Panc1 (cell line): Measurements from ENCODE around the gene SLC4A1. TPM values are rescaled to one million over a fixed set of nuclear protein-coding genes. Genes with fewer than 3 reads are reported as not detected.

ENCODE experiments used
- ATAC-seq: fragments of 200-7000 bp; cut with Tn5 transposase; 2 replicates; pipeline ENCODE4 v1.9.1; 2020; ENCODE audit warnings: mild to moderate bottlenecking, moderate library complexity
- BruUV-seq: library from RNA; stranded (reverse); fragments of 400-500 nt; replicated peaks from 2 replicates; lab custom pipeline; 2021; lab: Mats Ljungman, UMichigan
- CTCF ChIA-PET: fragments of 300-600 bp; sonication (Branson Sonifier 250); formaldehyde crosslinking; loops from one replicate; lab custom pipeline; 2022; ENCODE audit warnings: antibody characterized with exemption; lab: Charles Lee
- POLR2A ChIA-PET: fragments of 300-600 bp; sonication (Branson Sonifier 250); formaldehyde crosslinking; loops from one replicate; lab custom pipeline; 2022; ENCODE audit warnings: antibody characterized with exemption; lab: Charles Lee
- DNase-seq: peaks from one replicate; pipeline ENCODE4 v3.0.0-alpha.2; 2010; ENCODE audit warnings: low read depth, low spot score
- H3K27ac ChIP-seq: 2 replicates; pipeline ENCODE4 v1.5.1; 2011; ENCODE audit warnings: mild to moderate bottlenecking, low read length, inconsistent platforms
- H3K27me3 ChIP-seq: fragments of 200-500 bp; sonication (Bioruptor generic); 2 replicates; pipeline ENCODE4 v1.6.0; 2014; ENCODE audit warnings: low read length, inconsistent platforms; ENCODE audit not compliant: control insufficient read depth, insufficient read depth
- H3K36me3 ChIP-seq: fragments of 200-500 bp; sonication (Bioruptor generic); 2 replicates; pipeline ENCODE4 v1.5.1; 2014; ENCODE audit warnings: inconsistent platforms, mild to moderate bottlenecking, low read length, moderate library complexity; ENCODE audit not compliant: control insufficient read depth, insufficient read depth
- H3K4me1 ChIP-seq: 2 replicates; pipeline ENCODE4 v1.5.1; 2011; ENCODE audit warnings: inconsistent platforms, mild to moderate bottlenecking, low read length, moderate library complexity; ENCODE audit not compliant: control insufficient read depth, insufficient read depth
- H3K4me3 ChIP-seq, 2 experiments: 2 replicates each; pipeline ENCODE4 v1.5.1; 2011 to 2012; ENCODE audit warnings: low read depth in 2 of 2, low read length in 2 of 2, mild to moderate bottlenecking in 2 of 2, inconsistent platforms in 1 of 2, moderate library complexity in 1 of 2
- H3K9me3 ChIP-seq: fragments of 200-500 bp; sonication (Bioruptor generic); 2 replicates; pipeline ENCODE4 v1.5.1; 2014; ENCODE audit warnings: low read depth, mild to moderate bottlenecking, inconsistent platforms, low read length, moderate library complexity; ENCODE audit not compliant: control insufficient read depth, insufficient read depth
- POLR2AphosphoS5 ChIP-seq: IDR thresholded peaks from 2 replicates; pipeline ENCODE4 v1.6.1; 2012; ENCODE audit warnings: mild to moderate bottlenecking, low read depth, low read length, moderate library complexity
- SIN3A ChIP-seq: IDR thresholded peaks from 2 replicates; pipeline ENCODE4 v1.6.1; 2012; ENCODE audit warnings: low read depth, mild to moderate bottlenecking, low read length, moderate library complexity, borderline replicate concordance; ENCODE audit not compliant: insufficient read depth
- TCF7L2 ChIP-seq: IDR thresholded peaks from 2 replicates; pipeline ENCODE4 v1.6.1; 2011; ENCODE audit warnings: mild to moderate bottlenecking, low read depth, low read length, inconsistent platforms
- in situ Hi-C: cut with HindIII; loops from 2 replicates; pipeline ENCODE4 v1.10.0; 2016; ENCODE audit warnings: low sequenced_read_pairs, low pct_unique_long_range_greater_than_20kb
- intact Hi-C: fragments of 100-400 bp; cut with micrococcal nuclease; formaldehyde crosslinking; loops from one replicate; pipeline ENCODE4 v1.10.0; 2022; ENCODE audit not compliant: unreplicated experiment
- total RNA-seq: library from RNA; stranded (reverse); gene quantifications from one replicate; pipeline ENCODE4 v1.2.1, GENCODE V29; 2021; ENCODE audit not compliant: unreplicated experiment
- TF ChIP-seq, protein P1 (sequence below): fragments of 450-650 bp; IDR thresholded peaks from 2 replicates; pipeline ENCODE4 v1.5.1; 2017; ENCODE audit warnings: mild to moderate bottlenecking
- TF ChIP-seq, protein P2 (sequence below), 2 experiments: IDR thresholded peaks; 2 replicates each; pipeline ENCODE4 v1.6.1; 2011 to 2012; ENCODE audit warnings: low read depth in 2 of 2, control low read depth in 1 of 2, low read length in 1 of 2, mild to moderate bottlenecking in 1 of 2, moderate library complexity in 1 of 2; ENCODE audit not compliant: insufficient read depth in 1 of 2

SLC4A1 gene
- total RNA-seq, 1 experiment from 2014 or later, result not detected

DNA sequence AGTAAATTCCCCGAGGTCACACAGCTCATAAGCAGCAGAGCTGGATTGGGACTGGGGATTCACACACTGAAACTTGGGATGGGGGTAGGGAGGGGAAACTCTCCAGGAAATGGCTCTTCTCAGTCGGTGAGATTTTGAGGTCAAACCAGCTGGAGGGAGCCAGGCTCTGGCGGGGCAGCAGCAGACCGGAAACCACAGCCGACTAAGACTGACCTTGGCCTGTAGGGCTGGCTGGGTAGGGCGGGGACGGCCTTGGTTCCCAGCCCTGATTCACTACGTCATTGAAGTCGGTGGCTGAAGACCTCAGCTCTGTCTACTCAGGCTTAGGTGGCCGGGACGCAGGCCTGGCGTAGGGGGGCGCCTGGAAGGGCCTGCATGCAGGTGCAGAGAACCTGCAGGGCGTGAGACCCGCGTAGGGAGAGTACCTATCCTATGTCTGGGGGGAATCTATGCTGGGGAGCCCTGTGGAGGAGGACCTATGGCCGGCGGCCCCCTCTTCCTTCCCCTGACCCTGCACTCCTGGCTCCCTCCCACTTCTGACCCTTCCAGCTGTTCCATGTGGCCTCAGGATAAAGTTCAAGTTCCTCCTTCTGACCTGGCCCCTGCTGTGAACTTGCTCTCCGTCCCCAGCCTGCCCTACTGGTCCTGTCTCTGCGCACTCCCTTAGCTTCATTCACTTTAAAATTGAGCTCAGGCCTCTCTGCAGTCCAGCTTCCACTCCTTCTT is 11.9 kb upstream of the SLC4A1 start:
- DNase-seq (peak; percentile 8), ATAC-seq (peak; percentile 85)
- no peaks in the 10 kb centered on the region for H3K36me3 ChIP-seq
- no peaks in the 10 kb centered on the region for H3K9me3 ChIP-seq
- no peak overlapping the region for H3K27ac ChIP-seq
- intact Hi-C loops, result no loop called here
- H3K4me1 ChIP-seq, result no peaks in the 10 kb centered on the region
- no peaks in the 10 kb centered on the region for H3K27me3 ChIP-seq
- CTCF ChIA-PET, result interaction anchor here (0.6 kb wide), 1 partner anchor 74 kb away, joined by 6 read pairs; no protein-coding TSS in a partner anchor
- in situ Hi-C loops, result no loop called here
- BruUV-seq, result no TSS peak
- TF ChIP-seq SIN3A (no peak), TCF7L2 (no peak), POLR2AphosphoS5 (no peak)
- TF ChIP-seq, protein P1, sequence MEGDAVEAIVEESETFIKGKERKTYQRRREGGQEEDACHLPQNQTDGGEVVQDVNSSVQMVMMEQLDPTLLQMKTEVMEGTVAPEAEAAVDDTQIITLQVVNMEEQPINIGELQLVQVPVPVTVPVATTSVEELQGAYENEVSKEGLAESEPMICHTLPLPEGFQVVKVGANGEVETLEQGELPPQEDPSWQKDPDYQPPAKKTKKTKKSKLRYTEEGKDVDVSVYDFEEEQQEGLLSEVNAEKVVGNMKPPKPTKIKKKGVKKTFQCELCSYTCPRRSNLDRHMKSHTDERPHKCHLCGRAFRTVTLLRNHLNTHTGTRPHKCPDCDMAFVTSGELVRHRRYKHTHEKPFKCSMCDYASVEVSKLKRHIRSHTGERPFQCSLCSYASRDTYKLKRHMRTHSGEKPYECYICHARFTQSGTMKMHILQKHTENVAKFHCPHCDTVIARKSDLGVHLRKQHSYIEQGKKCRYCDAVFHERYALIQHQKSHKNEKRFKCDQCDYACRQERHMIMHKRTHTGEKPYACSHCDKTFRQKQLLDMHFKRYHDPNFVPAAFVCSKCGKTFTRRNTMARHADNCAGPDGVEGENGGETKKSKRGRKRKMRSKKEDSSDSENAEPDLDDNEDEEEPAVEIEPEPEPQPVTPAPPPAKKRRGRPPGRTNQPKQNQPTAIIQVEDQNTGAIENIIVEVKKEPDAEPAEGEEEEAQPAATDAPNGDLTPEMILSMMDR, result no peak
- TF ChIP-seq, protein P2, sequence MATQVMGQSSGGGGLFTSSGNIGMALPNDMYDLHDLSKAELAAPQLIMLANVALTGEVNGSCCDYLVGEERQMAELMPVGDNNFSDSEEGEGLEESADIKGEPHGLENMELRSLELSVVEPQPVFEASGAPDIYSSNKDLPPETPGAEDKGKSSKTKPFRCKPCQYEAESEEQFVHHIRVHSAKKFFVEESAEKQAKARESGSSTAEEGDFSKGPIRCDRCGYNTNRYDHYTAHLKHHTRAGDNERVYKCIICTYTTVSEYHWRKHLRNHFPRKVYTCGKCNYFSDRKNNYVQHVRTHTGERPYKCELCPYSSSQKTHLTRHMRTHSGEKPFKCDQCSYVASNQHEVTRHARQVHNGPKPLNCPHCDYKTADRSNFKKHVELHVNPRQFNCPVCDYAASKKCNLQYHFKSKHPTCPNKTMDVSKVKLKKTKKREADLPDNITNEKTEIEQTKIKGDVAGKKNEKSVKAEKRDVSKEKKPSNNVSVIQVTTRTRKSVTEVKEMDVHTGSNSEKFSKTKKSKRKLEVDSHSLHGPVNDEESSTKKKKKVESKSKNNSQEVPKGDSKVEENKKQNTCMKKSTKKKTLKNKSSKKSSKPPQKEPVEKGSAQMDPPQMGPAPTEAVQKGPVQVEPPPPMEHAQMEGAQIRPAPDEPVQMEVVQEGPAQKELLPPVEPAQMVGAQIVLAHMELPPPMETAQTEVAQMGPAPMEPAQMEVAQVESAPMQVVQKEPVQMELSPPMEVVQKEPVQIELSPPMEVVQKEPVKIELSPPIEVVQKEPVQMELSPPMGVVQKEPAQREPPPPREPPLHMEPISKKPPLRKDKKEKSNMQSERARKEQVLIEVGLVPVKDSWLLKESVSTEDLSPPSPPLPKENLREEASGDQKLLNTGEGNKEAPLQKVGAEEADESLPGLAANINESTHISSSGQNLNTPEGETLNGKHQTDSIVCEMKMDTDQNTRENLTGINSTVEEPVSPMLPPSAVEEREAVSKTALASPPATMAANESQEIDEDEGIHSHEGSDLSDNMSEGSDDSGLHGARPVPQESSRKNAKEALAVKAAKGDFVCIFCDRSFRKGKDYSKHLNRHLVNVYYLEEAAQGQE (IDR thresholded peaks at IDR 0.05; ENCODE audit: insufficient read depth in 1 of 2, low read depth in 2 of 2, low read length in 1 of 2), result no peak
- POLR2A ChIA-PET, result no interaction called here
- no peak overlapping the region for H3K4me3 ChIP-seq

DNA sequence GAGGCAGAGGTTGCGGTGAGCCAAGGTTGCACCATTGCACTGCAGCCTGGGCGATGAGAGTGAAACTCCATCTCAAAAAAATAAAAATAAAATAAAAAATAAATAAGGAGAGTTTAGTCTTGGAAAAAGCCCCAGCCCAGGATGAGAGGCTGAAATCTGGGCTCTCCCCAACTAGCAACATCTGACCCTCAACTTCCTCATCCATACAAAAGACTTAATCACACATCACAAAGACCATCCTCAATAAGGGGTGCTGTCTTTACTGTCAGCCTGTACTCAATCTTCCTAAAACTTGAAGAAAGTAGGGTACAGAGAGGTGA is 11.4 kb upstream of the SLC4A1 start:
- TF ChIP-seq, protein P1, result no peak
- TF ChIP-seq POLR2AphosphoS5, result no peak
- Histone ChIP-seq H3K4me1 (no peaks in the 10 kb centered on the region), H3K27me3 (no peaks in the 10 kb centered on the region), H3K4me3 (no peak overlapping the region), H3K9me3 (no peaks in the 10 kb centered on the region), H3K36me3 (no peaks in the 10 kb centered on the region), H3K27ac (no peak overlapping the region)
- intact Hi-C loops, result no loop called here
- CTCF ChIA-PET, result no interaction called here
- BruUV-seq, result no TSS peak
- POLR2A ChIA-PET, result no interaction called here
- in situ Hi-C loops, result no loop called here
- ATAC-seq (no peak), DNase-seq (no peak)
